A549 (cell line): ENCODE data around the gene DYSF. TPM values are rescaled to one million over a fixed set of nuclear protein-coding genes. Genes with fewer than 3 reads are reported as not detected.

ENCODE experiments used
- ATAC-seq, 2 experiments: fragments of 200-7000 bp in 1 of 2; fragments of >200 bp in 1 of 2; cut with Nextera tagmentation in 1 of 2; cut with Tn5 transposase in 1 of 2; 3 replicates each; pipeline versions ENCODE4 v1.8.0 to v1.9.1; 2018 to 2020; ENCODE audit warnings: mild to moderate bottlenecking in 1 of 2, moderate library complexity in 1 of 2
- CTCF ChIA-PET: fragments of 300-600 bp; sonication (Branson Sonifier 250); formaldehyde crosslinking; extraction: SDS; loops from one replicate; lab custom pipeline; 2021; ENCODE audit warnings: antibody characterized with exemption, inconsistent platforms; lab: Yijun Ruan, JAX
- POLR2A ChIA-PET: fragments of 350-600 bp; formaldehyde crosslinking; extraction: SDS; loops from one replicate; lab custom pipeline; 2021; ENCODE audit warnings: antibody characterized with exemption, inconsistent platforms; lab: Yijun Ruan, JAX
- DNase-seq, 2 experiments: peaks; one replicate each; pipeline versions ENCODE4 v3.0.0 to v3.0.0-alpha.2; 2011 to 2016; ENCODE audit warnings: low read depth in 1 of 2, low spot score in 1 of 2
- FAIRE-seq: peaks from 2 replicates; lab custom pipeline; 2011; peaks lifted over from hg19 to GRCh38; lab: Jason Lieb, UNC
- H3K27ac ChIP-seq, 2 experiments: fragments of >200 bp; sonication (Bioruptor Twin); formaldehyde crosslinking; 3 replicates each; pipeline ENCODE4 v1.5.1; 2016 to 2017
- H3K4me1 ChIP-seq: fragments of >200 bp; sonication (Bioruptor Twin); formaldehyde crosslinking; 3 replicates; pipeline ENCODE4 v1.6.1; 2016
- H3K4me2 ChIP-seq: fragments of >200 bp; sonication (Bioruptor Twin); formaldehyde crosslinking; 3 replicates; pipeline ENCODE4 v1.6.1; 2016
- H3K4me3 ChIP-seq: fragments of >200 bp; sonication (Bioruptor Twin); formaldehyde crosslinking; 3 replicates; pipeline ENCODE4 v1.5.1; 2016
- H3K9me3 ChIP-seq: fragments of >200 bp; sonication (Bioruptor Twin); formaldehyde crosslinking; 3 replicates; pipeline ENCODE4 v1.6.1; 2016
- BCL3 ChIP-seq: fragments of >200 bp; sonication (Bioruptor Twin); formaldehyde crosslinking; IDR thresholded peaks from 3 replicates; pipeline ENCODE4 v1.6.1; 2016
- CBX2 ChIP-seq: fragments of 200-600 bp; sonication (generic); IDR thresholded peaks from 2 replicates; pipeline ENCODE4 v1.6.1; 2016; ENCODE audit warnings: low read depth, mild to moderate bottlenecking, borderline replicate concordance
- CBX8 ChIP-seq: fragments of 200-600 bp; sonication (generic); IDR thresholded peaks from 2 replicates; pipeline ENCODE4 v1.6.1; 2016
- CTCF ChIP-seq: fragments of >200 bp; sonication (Bioruptor Twin); formaldehyde crosslinking; IDR thresholded peaks from 3 replicates; pipeline ENCODE4 v1.5.1; 2016
- ELK1 ChIP-seq: fragments of 150-350 bp; IDR thresholded peaks from 2 replicates; pipeline ENCODE4 v1.6.1; 2014; ENCODE audit warnings: low read depth, mild to moderate bottlenecking, low read length
- EP300 ChIP-seq, 2 experiments: fragments of >200 bp; sonication (Bioruptor Twin); formaldehyde crosslinking; IDR thresholded peaks; 2 replicates in 1 of 2; 3 replicates in 1 of 2; pipeline ENCODE4 v1.6.1; 2016 to 2017
- HDAC2 ChIP-seq: fragments of 200-600 bp; sonication (generic); IDR thresholded peaks from 2 replicates; pipeline ENCODE4 v1.6.1; 2016
- HES2 ChIP-seq: fragments of >200 bp; sonication (Bioruptor Twin); formaldehyde crosslinking; IDR thresholded peaks from 2 replicates; pipeline ENCODE4 v1.6.1; 2016
- HEYL ChIP-seq: fragments of 250-450 bp; sonication (Bioruptor Pico); IDR thresholded peaks from 2 replicates; pipeline ENCODE4 v1.8.0; 2021; ENCODE audit warnings: mild to moderate bottlenecking, moderate library complexity
- HMGXB4 ChIP-seq: fragments of 250-450 bp; sonication (Bioruptor Pico); IDR thresholded peaks from 2 replicates; pipeline ENCODE4 v1.5.0; 2021; ENCODE audit warnings: mild to moderate bottlenecking, moderate library complexity, borderline replicate concordance
- HOXB13 ChIP-seq: fragments of 250-450 bp; sonication (Bioruptor Pico); IDR thresholded peaks from 2 replicates; pipeline ENCODE4 v1.5.0; 2020; ENCODE audit warnings: low read depth, mild to moderate bottlenecking, moderate library complexity
- JUN ChIP-seq, 2 experiments: fragments of >200 bp; sonication (Bioruptor Twin); formaldehyde crosslinking; IDR thresholded peaks; 2 replicates in 1 of 2; 3 replicates in 1 of 2; pipeline ENCODE4 v1.6.1; 2016 to 2017
- JUNB ChIP-seq: fragments of >200 bp; sonication (Bioruptor Twin); formaldehyde crosslinking; IDR thresholded peaks from 2 replicates; pipeline ENCODE4 v1.6.1; 2016
- KDM1A ChIP-seq: fragments of 200-600 bp; sonication (generic); IDR thresholded peaks from 2 replicates; pipeline ENCODE4 v1.6.1; 2016; ENCODE audit warnings: low read depth, mild to moderate bottlenecking
- MAFK ChIP-seq: fragments of 450-650 bp; IDR thresholded peaks from 2 replicates; pipeline ENCODE4 v1.6.1; 2014; ENCODE audit not compliant: partially characterized antibody
- MAX ChIP-seq: IDR thresholded peaks from 2 replicates; pipeline ENCODE4 v1.6.1; 2012
- NPAS2 ChIP-seq: fragments of 250-450 bp; sonication (Bioruptor Pico); IDR thresholded peaks from 2 replicates; pipeline ENCODE4 v1.8.0; 2022; ENCODE audit warnings: mild to moderate bottlenecking, moderate library complexity, borderline replicate concordance
- POLR2A ChIP-seq: IDR thresholded peaks from 2 replicates; pipeline ENCODE4 v1.6.1; 2012; ENCODE audit warnings: mild to moderate bottlenecking, low read length
- POLR2AphosphoS2 ChIP-seq: conservative IDR thresholded peaks from 2 replicates; pipeline ENCODE4 v1.6.1; 2012; ENCODE audit warnings: low read length, improper control_type of control experiment, inconsistent platforms
- USF2 ChIP-seq: fragments of 450-650 bp; IDR thresholded peaks from 2 replicates; pipeline ENCODE4 v1.6.1; 2014; ENCODE audit warnings: antibody characterized with exemption
- ZSCAN20 ChIP-seq: fragments of 250-450 bp; sonication (Bioruptor Pico); IDR thresholded peaks from 2 replicates; pipeline ENCODE4 v1.8.0; 2022; ENCODE audit warnings: mild to moderate bottlenecking, moderate library complexity
- WGBS: methylation state at CpG from one replicate; pipeline ENCODE4 v1.1.6; 2017; ENCODE audit errors: missing lambda C conversion rate; 5-methylcytosine and 5-hydroxymethylcytosine counted together
- polyA plus RNA-seq, 4 experiments: library from polyadenylated mRNA; depleted of rRNA in 3 of 4; stranded (reverse); fragments of >200 nt; fragmentation: RNase III in 1 of 4; extraction: RNeasy Plus Mini Kit Qiagen cat#74134 plus additional on column Dnase treatment in 1 of 4; gene quantifications; 2 replicates in 3 of 4; 3 replicates in 1 of 4; pipeline ENCODE4 v1.2.3, GENCODE V29; 2011 to 2017

Gene DYSF
- polyA plus RNA-seq, 2 of the 4 experiments (the other 2 are of a cell fraction): 0.36 to 0.98 TPM

GRCh38 chr2:71482055-71482454 lies 28.7 kb downstream of the DYSF start:
- 36% methylated on average over 4 of the region's 4 CpGs for WGBS
- peak; percentile 27 to 57; a peak in 3 of 6 replicates for ATAC-seq

GRCh38 chr2:71483246-71483645 lies 29.9 kb downstream of the DYSF start:
- H3K4me1 ChIP-seq: no peaks in the 10 kb centered on the region
- ChIA-PET POLR2A (no interaction called here), CTCF (interaction anchor here (3.6 kb wide), 1 partner anchor 27 kb away, joined by 17 read pairs; no protein-coding TSS in a partner anchor)
- no peak for TF ChIP-seq HES2
- TF ChIP-seq HOXB13 (CRISPR knock-in tag): no peak
- TF ChIP-seq MAFK: no peak
- TF ChIP-seq USF2: no peak
- TF ChIP-seq HEYL (CRISPR knock-in tag): no peak
- no peak for TF ChIP-seq HMGXB4 (CRISPR knock-in tag)
- no peak for TF ChIP-seq ELK1
- TF ChIP-seq EP300 (IDR thresholded peaks at IDR 0.05): no peak

More at GRCh38 chr2:71482055-71482454, 28.7 kb downstream of the DYSF start:
- Histone ChIP-seq H3K4me3 (no peak overlapping the region), H3K4me1 (no peaks in the 10 kb centered on the region), H3K4me2 (no peak overlapping the region), H3K9me3 (no peaks in the 10 kb centered on the region), H3K27ac (no peak overlapping the region)
- FAIRE-seq: no peak
- CTCF ChIA-PET: interaction anchor here (0.6 to 4.8 kb wide), 3 partner anchors 18 to 29 kb away, joined by 4 to 24 read pairs (median 17); no protein-coding TSS in a partner anchor
- no peak for DNase-seq
- TF ChIP-seq BCL3: no peak
- TF ChIP-seq MAX: no peak
- TF ChIP-seq CBX8: no peak
- no peak for TF ChIP-seq JUN (IDR thresholded peaks at IDR 0.05)
- no peak for TF ChIP-seq KDM1A
- TF ChIP-seq CTCF: no peak
- no peak for TF ChIP-seq USF2
- no peak for TF ChIP-seq NPAS2 (CRISPR knock-in tag)
- no peak for TF ChIP-seq POLR2AphosphoS2
- TF ChIP-seq ZSCAN20 (CRISPR knock-in tag): no peak
- no peak for TF ChIP-seq POLR2A
- TF ChIP-seq HES2: no peak
- TF ChIP-seq ELK1: no peak
- TF ChIP-seq JUNB: no peak
- TF ChIP-seq CBX2: no peak
- TF ChIP-seq HDAC2: no peak
- POLR2A ChIA-PET: no interaction called here

More at GRCh38 chr2:71483246-71483645, 29.9 kb downstream of the DYSF start:
- WGBS: 77% methylated on average over 10 of the region's 10 CpGs
- no peak overlapping the region for H3K4me3 ChIP-seq
- no peak for FAIRE-seq
- no peak overlapping the region for H3K27ac ChIP-seq
- no peak for DNase-seq
- ATAC-seq: no peak
- H3K4me2 ChIP-seq: no peak overlapping the region
- H3K9me3 ChIP-seq: no peaks in the 10 kb centered on the region
